Gastroesophageal sphincter (tissue), 4 donors: ENCODE data around the gene ARHGAP26. TPM values are rescaled to one million over a fixed set of nuclear protein-coding genes. Genes with fewer than 3 reads are reported as not detected.

Experiments
- ATAC-seq: fragments of 150-250 bp; one replicate; pipeline ENCODE4 v1.9.1; 2016; ENCODE audit warnings: mild to moderate bottlenecking, moderate library complexity
- H3K27ac ChIP-seq, 4 donors: fragments of 200-600 bp; sonication (generic) in 3 of 4; 1 replicate in 3 of 4; 2 replicates in 1 of 4; pipeline ENCODE4 v1.5.1; 2016 to 2019
- H3K27me3 ChIP-seq: fragments of 200-600 bp; sonication (generic); one replicate; pipeline ENCODE4 v1.5.1; 2019
- H3K36me3 ChIP-seq, 2 donors: fragments of 200-600 bp; sonication (generic); one replicate each; pipeline ENCODE4 v1.5.1; 2019; ENCODE audit warnings: control low read depth in 1 of 2
- H3K4me1 ChIP-seq, 3 donors: fragments of 200-600 bp; sonication (generic); 1 replicate in 2 of 3; 2 replicates in 1 of 3; pipeline ENCODE4 v1.5.1; 2016 to 2019; ENCODE audit warnings: control low read depth in 2 of 3
- H3K4me3 ChIP-seq, 2 donors: fragments of 200-600 bp; sonication (generic); one replicate each; pipeline ENCODE4 v1.5.1; 2019; ENCODE audit warnings: mild to moderate bottlenecking in 1 of 2, moderate library complexity in 1 of 2
- H3K9me3 ChIP-seq, 3 donors: fragments of 200-600 bp; sonication (generic); one replicate each; pipeline ENCODE4 v1.5.1; 2017 to 2019; ENCODE audit warnings: control low read depth in 2 of 3
- CTCF ChIP-seq, 4 experiments: fragments of 200-600 bp in 2 of 4; fragments of 450-650 bp in 2 of 4; sonication (generic) in 1 of 4; IDR thresholded peaks; one replicate each; pipeline ENCODE4 v1.5.1; 2017 to 2019; ENCODE audit warnings: antibody characterized with exemption in 4 of 4, mild to moderate bottlenecking in 2 of 4, moderate library complexity in 2 of 4
- EP300 ChIP-seq: sonication (generic); formaldehyde crosslinking; IDR thresholded peaks from one replicate; pipeline ENCODE4 v1.6.1; 2017; ENCODE audit warnings: antibody characterized with exemption, mild to moderate bottlenecking
- POLR2A ChIP-seq, 2 donors: fragments of 450-650 bp; IDR thresholded peaks; one replicate each; pipeline ENCODE4 v1.6.1; 2017; ENCODE audit warnings: antibody characterized with exemption in 2 of 2, mild to moderate bottlenecking in 2 of 2, moderate library complexity in 1 of 2
- POLR2AphosphoS5 ChIP-seq: sonication (generic); formaldehyde crosslinking; IDR thresholded peaks from one replicate; pipeline ENCODE4 v1.6.1; 2017; ENCODE audit warnings: antibody characterized with exemption
- WGBS, 2 donors: methylation state at CpG; one replicate each; pipeline ENCODE4 v1.1.5; 2018; ENCODE audit warnings: low coverage in 1 of 2; 5-methylcytosine and 5-hydroxymethylcytosine counted together
- total RNA-seq, 4 donors: library from RNA; depleted of rRNA; stranded (reverse); fragments of >200 nt; gene quantifications; one replicate each; pipeline ENCODE4 v1.1.0, GENCODE V29; 2016

Gene ARHGAP26
- total RNA-seq, 4 donors from 2014 or later: 15.2 to 41.7 (median 31.7) TPM

GRCh38 chr5:142769251-142769792 is 855 bp upstream of the ARHGAP26 start:
- no peak for TF ChIP-seq POLR2AphosphoS5
- TF ChIP-seq CTCF (IDR thresholded peaks at IDR 0.05): peak in 1 of 4 experiments; percentile 4
- no peak for TF ChIP-seq POLR2A (IDR thresholded peaks at IDR 0.05)
- TF ChIP-seq EP300: no peak
- no peaks in the 10 kb centered on the region for H3K27me3 ChIP-seq
- H3K27ac ChIP-seq: peak overlapping the region; percentile 66 to 96 (median 94)
- no peaks in the 10 kb centered on the region for H3K36me3 ChIP-seq
- H3K9me3 ChIP-seq: no peaks in the 10 kb centered on the region
- WGBS, 2 donors: 6 to 13% methylated on average over 11 to 12 of the region's 15 CpGs
- ATAC-seq: no peak
- peak overlapping the region; percentile 72 to 87 for H3K4me3 ChIP-seq
- peaks cover 0 to 34% (median 14%) of the 10 kb centered on the region in 3 donors for H3K4me1 ChIP-seq

- Histone ChIP-seq H3K36me3 (no peaks in the 10 kb centered on the region), H3K4me1 (peaks cover 0 to 34% (median 14%) of the 10 kb centered on the region in 3 donors), H3K4me3 (peak overlapping the region; percentile 72 to 87), H3K9me3 (no peaks in the 10 kb centered on the region), H3K27ac (peak overlapping the region; percentile 62 to 96 (median 94)), H3K27me3 (no peaks in the 10 kb centered on the region)
- TF ChIP-seq EP300 (no peak), CTCF (IDR thresholded peaks at IDR 0.05) (peak in 1 of 4 experiments; percentile 36), POLR2AphosphoS5 (no peak), POLR2A (IDR thresholded peaks at IDR 0.05) (peak in 1 of 2 donors; percentile 10)
- peak; percentile 37 for ATAC-seq
- WGBS, 2 donors: 0 to 6% methylated on average over 2 of the region's 86 CpGs
Measured at GRCh38 chr5:142770650-142771609, 753 bp downstream of the ARHGAP26 start.

GRCh38 chr5:142771666-142772065 is 1.5 kb downstream of the ARHGAP26 start:
- Histone ChIP-seq H3K4me3 (peak overlapping the region; percentile 72 to 87), H3K27ac (peak overlapping the region; percentile 62 to 96 (median 94))

GRCh38 chr5:142772446-142773293 is 2.5 kb downstream of the ARHGAP26 start:
- ATAC-seq: no peak
- Histone ChIP-seq H3K4me3 (peak overlapping the region; percentile 72 to 87), H3K27me3 (no peaks in the 10 kb centered on the region), H3K36me3 (no peaks in the 10 kb centered on the region), H3K4me1 (peaks cover 0 to 39% (median 14%) of the 10 kb centered on the region in 3 donors), H3K9me3 (no peaks in the 10 kb centered on the region), H3K27ac (peak overlapping the region in 3 of 4 donors; percentile 93 to 96 (median 94))
- no peak for TF ChIP-seq POLR2AphosphoS5
- TF ChIP-seq EP300: no peak
- TF ChIP-seq POLR2A (IDR thresholded peaks at IDR 0.05): no peak
- TF ChIP-seq CTCF (IDR thresholded peaks at IDR 0.05): no peak
- WGBS, 2 donors: 84 to 86% methylated on average over 4 to 5 of the region's 6 CpGs

More at GRCh38 chr5:142771666-142772065, 1.5 kb downstream of the ARHGAP26 start:
- 2 to 10% methylated on average over 5 of the region's 5 CpGs for WGBS, 2 donors
- Histone ChIP-seq H3K36me3 (no peaks in the 10 kb centered on the region), H3K9me3 (no peaks in the 10 kb centered on the region), H3K27me3 (no peaks in the 10 kb centered on the region), H3K4me1 (peaks cover 0 to 38% (median 14%) of the 10 kb centered on the region in 3 donors)
- no peak for ATAC-seq
- TF ChIP-seq CTCF (IDR thresholded peaks at IDR 0.05) (no peak), POLR2AphosphoS5 (no peak), POLR2A (IDR thresholded peaks at IDR 0.05) (no peak), EP300 (no peak)
